CD4-positive, alpha-beta T cell treated with Interleukin-10 for 1 hour (primary cell): ENCODE data around the gene CAMKMT.
A peak's percentile ranks its signal among the peaks of the same experiment; 100 is the strongest.

Source experiments
- DNase-seq: peaks from one replicate; pipeline ENCODE4 v3.0.0-alpha.2; 2020

The CAMKMT gene

DNA sequence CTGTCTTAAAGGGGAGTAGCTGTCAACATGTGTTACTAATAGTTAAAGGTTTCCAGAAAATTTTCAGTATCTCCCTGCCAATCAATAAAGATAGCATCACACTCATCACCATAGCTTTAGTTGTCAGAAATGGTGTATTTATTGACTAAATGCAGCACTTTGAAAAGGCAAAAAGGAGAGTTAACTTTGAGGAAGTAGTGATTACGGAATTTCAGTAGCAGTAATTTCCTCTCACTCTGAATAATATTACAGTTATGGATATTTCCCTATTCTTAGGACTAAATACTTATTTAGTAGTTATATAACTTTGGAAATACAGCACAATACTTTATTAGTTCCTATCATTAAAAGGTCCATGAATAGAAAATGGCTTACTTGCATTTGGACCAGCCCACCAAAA, 250.5 kb downstream of the CAMKMT start:
- DNase-seq: no peak

GRCh38 chr2:44614940-44615339, 253.2 kb downstream of the CAMKMT start:
- DNase-seq: no peak

- DNase-seq: no peak
These were observed 254.3 kb downstream of the CAMKMT start for GRCh38 chr2:44615950-44616518.

DNA sequence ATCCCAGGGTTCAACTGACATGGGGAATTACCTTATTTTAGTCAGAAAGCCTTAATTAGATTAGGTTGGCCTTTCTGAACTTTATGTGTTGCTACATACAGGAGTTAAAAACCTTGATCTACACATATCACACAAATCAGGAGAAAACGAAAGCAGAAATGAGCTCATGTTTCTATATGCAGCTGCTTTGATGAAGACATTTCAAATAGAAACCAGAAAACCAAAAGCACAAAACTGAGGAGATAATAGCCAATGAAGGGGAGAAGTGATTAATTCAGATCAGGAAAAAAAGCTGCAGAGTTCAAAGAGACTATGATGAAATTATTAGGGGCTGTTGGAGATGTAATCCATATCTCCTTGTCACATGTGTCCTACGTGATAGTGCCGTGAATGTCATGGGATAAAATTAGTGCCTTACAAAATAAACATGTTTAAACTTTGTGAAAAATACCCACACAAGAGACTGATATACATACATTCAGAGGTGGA, 255.0 kb downstream of the CAMKMT start:
- DNase-seq: peak; percentile 16

DNA sequence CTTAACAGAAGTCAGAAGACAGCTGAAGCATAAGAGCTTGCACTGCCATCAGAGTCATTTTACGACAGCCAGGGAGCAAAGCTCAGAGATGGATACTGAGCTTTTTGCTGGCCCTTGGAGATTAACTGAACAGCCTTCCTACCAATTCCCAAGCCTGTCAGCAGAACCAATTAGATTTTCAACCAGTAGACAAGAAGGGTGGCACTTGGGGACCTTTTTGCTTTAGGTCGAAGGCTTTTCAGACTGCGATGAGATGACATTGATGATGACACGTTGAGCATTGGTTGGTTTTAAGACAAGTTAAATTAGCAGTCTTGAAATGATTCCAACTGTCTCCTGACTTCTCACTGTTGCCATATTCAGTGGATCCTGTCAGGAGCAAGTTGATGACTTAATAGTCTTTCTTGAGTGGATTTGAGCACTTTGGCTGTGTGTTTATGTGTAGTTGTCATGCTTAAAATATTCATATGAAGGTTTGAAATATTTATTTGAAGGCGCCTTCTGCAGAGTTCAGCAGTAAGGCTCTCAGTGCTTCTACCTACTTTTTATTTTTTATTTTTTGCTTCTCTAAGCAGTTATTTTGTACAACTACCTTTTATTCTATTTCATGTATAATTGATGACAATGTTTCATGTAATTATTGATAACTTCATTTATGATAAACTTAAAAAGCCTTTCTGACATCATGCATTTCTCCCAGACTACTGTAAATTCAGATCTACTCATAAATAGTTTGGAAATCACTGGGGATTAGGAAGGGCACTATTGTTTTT, 256.7 kb downstream of the CAMKMT start:
- no peak for DNase-seq

GRCh38 chr2:44620189-44620990, 258.6 kb downstream of the CAMKMT start:
- DNase-seq: no peak

- DNase-seq: no peak
These were observed 262.0 kb downstream of the CAMKMT start for GRCh38 chr2:44623622-44624351.

- no peak for DNase-seq
These were observed 266.6 kb downstream of the CAMKMT start for GRCh38 chr2:44628297-44628696.

DNA sequence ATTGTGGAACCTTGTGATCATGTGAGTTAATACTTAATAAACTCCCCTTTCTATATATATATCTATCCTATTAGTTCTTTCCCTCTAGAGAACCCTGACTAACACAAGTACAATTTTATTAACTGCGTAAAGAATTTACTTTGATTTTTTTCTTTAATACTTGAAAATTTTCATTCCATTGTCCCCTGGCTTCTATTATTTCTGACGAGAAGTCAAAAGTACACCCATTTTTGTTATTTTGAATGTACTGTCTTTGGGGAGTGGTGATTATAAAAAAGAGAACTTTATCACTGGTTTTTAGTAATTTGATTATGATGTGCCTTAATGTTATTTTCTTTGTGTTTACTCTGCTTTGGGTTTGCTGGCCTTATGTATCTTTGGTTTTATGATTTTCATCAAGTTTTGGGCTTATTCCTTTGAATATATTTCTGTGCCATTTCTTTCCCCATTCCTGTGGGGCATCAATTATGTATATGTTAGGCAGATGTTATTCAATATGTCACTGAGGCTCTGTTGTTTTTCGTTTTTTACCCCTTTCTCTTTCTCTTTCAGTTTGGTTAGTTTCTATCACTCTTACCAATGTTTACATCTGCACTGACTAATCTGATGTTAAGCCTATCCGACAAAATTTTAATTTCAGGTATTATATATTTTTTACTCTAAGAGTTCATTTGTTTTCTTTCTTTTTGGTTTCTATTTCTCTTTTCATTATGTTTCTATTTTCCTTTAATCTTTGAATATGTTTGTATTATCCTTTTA, 271.4 kb downstream of the CAMKMT start:
- DNase-seq: no peak

DNA sequence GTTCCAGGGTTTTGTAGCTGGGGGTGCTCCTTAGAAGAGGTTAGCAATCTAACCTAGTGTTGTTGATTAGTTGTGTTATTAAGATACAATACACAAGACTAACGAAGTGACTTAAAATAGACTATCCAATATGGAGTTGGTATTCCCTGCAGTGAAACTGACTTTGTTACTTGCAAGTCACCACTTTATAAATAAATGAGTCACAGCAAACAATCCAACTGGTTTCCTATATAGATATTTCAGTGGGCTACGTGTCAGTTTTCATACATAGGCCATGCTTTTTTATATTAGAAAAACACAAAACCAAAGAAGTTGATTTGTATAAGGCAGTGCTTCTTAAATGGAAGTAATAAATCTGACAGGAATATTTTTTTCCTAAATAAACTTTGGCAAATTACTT, 274.0 kb downstream of the CAMKMT start:
- DNase-seq: no peak

GRCh38 chr2:44638649-44639048, 276.9 kb downstream of the CAMKMT start:
- DNase-seq: no peak

GRCh38 chr2:44639399-44639798, 277.7 kb downstream of the CAMKMT start:
- no peak for DNase-seq

GRCh38 chr2:44642123-44642857, 280.5 kb downstream of the CAMKMT start:
- DNase-seq: no peak

GRCh38 chr2:44645937-44646336, 284.2 kb downstream of the CAMKMT start:
- no peak for DNase-seq

- DNase-seq: no peak
These were observed 287.6 kb downstream of the CAMKMT start for GRCh38 chr2:44649381-44649780.

DNA sequence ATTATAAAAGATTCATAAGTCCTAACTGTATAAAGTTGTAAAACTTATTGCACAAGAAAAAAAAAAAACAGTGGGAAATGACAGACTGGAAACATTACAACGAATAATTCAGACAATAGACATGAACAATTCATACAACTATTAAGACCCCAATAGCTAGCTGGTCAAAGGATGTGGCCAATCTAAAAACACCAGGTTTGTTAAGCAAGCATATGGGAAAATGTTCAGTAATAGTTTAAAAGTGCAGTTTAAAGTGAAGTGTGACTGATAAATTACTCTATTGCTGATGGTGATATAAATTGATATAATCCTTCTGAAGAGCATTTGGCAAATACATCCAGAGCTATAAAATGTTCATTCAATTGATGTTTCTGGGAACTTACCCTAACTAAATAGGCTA, 289.0 kb downstream of the CAMKMT start:
- no peak for DNase-seq

- DNase-seq: no peak
These were observed 290.2 kb downstream of the CAMKMT start for GRCh38 chr2:44651974-44652373.

- DNase-seq: no peak
These were observed 291.0 kb downstream of the CAMKMT start for GRCh38 chr2:44652701-44653100.

- no peak for DNase-seq
These were observed 293.7 kb downstream of the CAMKMT start for GRCh38 chr2:44655401-44655864.

GRCh38 chr2:44656460-44656859, 294.7 kb downstream of the CAMKMT start:
- DNase-seq: no peak

GRCh38 chr2:44663471-44664073, 301.8 kb downstream of the CAMKMT start:
- DNase-seq: no peak
